Gastroesophageal sphincter (tissue), 3 donors: ENCODE measurements around the gene SMAD3.

ENCODE experiments used
- POLR2A ChIP-seq, 2 donors: fragments of 450-650 bp; IDR thresholded peaks; one replicate each; pipeline ENCODE4 v1.6.1; 2017; ENCODE audit warnings: antibody characterized with exemption in 2 of 2, mild to moderate bottlenecking in 2 of 2, moderate library complexity in 1 of 2
- TF ChIP-seq, protein P1 (sequence below), 4 experiments: fragments of 200-600 bp in 2 of 4; fragments of 450-650 bp in 2 of 4; sonication (generic) in 1 of 4; IDR thresholded peaks; one replicate each; pipeline ENCODE4 v1.5.1; 2017 to 2019; ENCODE audit warnings: antibody characterized with exemption in 4 of 4, mild to moderate bottlenecking in 2 of 4, moderate library complexity in 2 of 4

- TF ChIP-seq, protein P1, sequence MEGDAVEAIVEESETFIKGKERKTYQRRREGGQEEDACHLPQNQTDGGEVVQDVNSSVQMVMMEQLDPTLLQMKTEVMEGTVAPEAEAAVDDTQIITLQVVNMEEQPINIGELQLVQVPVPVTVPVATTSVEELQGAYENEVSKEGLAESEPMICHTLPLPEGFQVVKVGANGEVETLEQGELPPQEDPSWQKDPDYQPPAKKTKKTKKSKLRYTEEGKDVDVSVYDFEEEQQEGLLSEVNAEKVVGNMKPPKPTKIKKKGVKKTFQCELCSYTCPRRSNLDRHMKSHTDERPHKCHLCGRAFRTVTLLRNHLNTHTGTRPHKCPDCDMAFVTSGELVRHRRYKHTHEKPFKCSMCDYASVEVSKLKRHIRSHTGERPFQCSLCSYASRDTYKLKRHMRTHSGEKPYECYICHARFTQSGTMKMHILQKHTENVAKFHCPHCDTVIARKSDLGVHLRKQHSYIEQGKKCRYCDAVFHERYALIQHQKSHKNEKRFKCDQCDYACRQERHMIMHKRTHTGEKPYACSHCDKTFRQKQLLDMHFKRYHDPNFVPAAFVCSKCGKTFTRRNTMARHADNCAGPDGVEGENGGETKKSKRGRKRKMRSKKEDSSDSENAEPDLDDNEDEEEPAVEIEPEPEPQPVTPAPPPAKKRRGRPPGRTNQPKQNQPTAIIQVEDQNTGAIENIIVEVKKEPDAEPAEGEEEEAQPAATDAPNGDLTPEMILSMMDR (IDR thresholded peaks at IDR 0.05): no peak
- no peak for TF ChIP-seq POLR2A (IDR thresholded peaks at IDR 0.05)
These were observed 69.6 kb downstream of the SMAD3 start for GRCh38 chr15:67134871-67135492.
